ENCODE data around the gene SH3RF3. TPM values are rescaled to one million over a fixed set of nuclear protein-coding genes. Genes with fewer than 3 reads are reported as not detected.

The SH3RF3 gene
- total RNA-seq, 1 experiment from 2014 or later = 1.0 TPM

GRCh38 chr2:109136542-109136941, 7.5 kb downstream of the SH3RF3 start (continued):
- TF ChIP-seq ZNF512 (CRISPR knock-in tag; IDR thresholded peaks at IDR 0.05; ENCODE audit: borderline replicate concordance) = no peak
- TF ChIP-seq EMX1 (CRISPR knock-in tag; IDR thresholded peaks at IDR 0.05) = no peak

GRCh38 chr2:109137616-109138015, 8.6 kb downstream of the SH3RF3 start:
- ATAC-seq = no peak
- CTCF ChIA-PET = no interaction called here
- H3K36me3 Mint-ChIP-seq = no peaks in the 10 kb centered on the region

GRCh38 chr2:109138449-109138848, 9.4 kb downstream of the SH3RF3 start:
- TF ChIP-seq ZNF425 (CRISPR knock-in tag; conservative IDR thresholded peaks at IDR 0.05) (no peak), ZNF219 (CRISPR knock-in tag; IDR thresholded peaks at IDR 0.05; ENCODE audit: borderline replicate concordance) (no peak), ZMAT4 (CRISPR knock-in tag; IDR thresholded peaks at IDR 0.05) (no peak), EMX1 (CRISPR knock-in tag; IDR thresholded peaks at IDR 0.05) (no peak), PRDM15 (CRISPR knock-in tag; IDR thresholded peaks at IDR 0.05) (no peak), ZNF512 (CRISPR knock-in tag; IDR thresholded peaks at IDR 0.05; ENCODE audit: borderline replicate concordance) (no peak), TEAD1 (CRISPR knock-in tag; IDR thresholded peaks at IDR 0.05) (no peak), ERG (CRISPR knock-in tag; IDR thresholded peaks at IDR 0.05) (no peak), NFATC4 (CRISPR knock-in tag; IDR thresholded peaks at IDR 0.05) (no peak), GABPB1 (CRISPR knock-in tag; IDR thresholded peaks at IDR 0.05) (no peak), IRF1 (CRISPR knock-in tag; IDR thresholded peaks at IDR 0.05) (no peak), USF1 (CRISPR knock-in tag; IDR thresholded peaks at IDR 0.05) (no peak), GRHL2 (CRISPR knock-in tag; IDR thresholded peaks at IDR 0.05; ENCODE audit: insufficient replicate concordance, severe bottlenecking) (no peak)
- Mint-ChIP-seq H3K9me3 (no peaks in the 10 kb centered on the region), H3K27me3 (ENCODE audit: low read depth) (no peaks in the 10 kb centered on the region), H3K27ac (no peak overlapping the region), H3K36me3 (no peaks in the 10 kb centered on the region), H3K4me1 (peaks cover 6% of the 10 kb centered on the region), H3K4me3 (no peak overlapping the region)
- no peak for DNase-seq (ENCODE audit: low spot score)
- no peak for ATAC-seq
- ChIA-PET POLR2A (no interaction called here), CTCF (no interaction called here)

More at GRCh38 chr2:109137616-109138015, 8.6 kb downstream of the SH3RF3 start:
- H3K27me3 Mint-ChIP-seq (ENCODE audit: low read depth) = 0 out of 2 replicates have a peak, but pooled peaks cover 4% of the 10 kb centered on the region
- no peaks in the 10 kb centered on the region for H3K9me3 Mint-ChIP-seq
- peaks cover 8% of the 10 kb centered on the region for H3K4me1 Mint-ChIP-seq
- POLR2A ChIA-PET = no interaction called here
- no peak overlapping the region for H3K27ac Mint-ChIP-seq
- no peak for DNase-seq (ENCODE audit: low spot score)
- no peak overlapping the region for H3K4me3 Mint-ChIP-seq
- TF ChIP-seq SMAD3 (CRISPR knock-in tag; IDR thresholded peaks at IDR 0.05; ENCODE audit: borderline replicate concordance) (no peak), TEAD4 (CRISPR knock-in tag; IDR thresholded peaks at IDR 0.05) (no peak), CREM (CRISPR knock-in tag; IDR thresholded peaks at IDR 0.05) (no peak), NFATC4 (CRISPR knock-in tag; IDR thresholded peaks at IDR 0.05) (no peak), ETV6 (CRISPR knock-in tag; IDR thresholded peaks at IDR 0.05) (no peak), E2F1 (CRISPR knock-in tag; IDR thresholded peaks at IDR 0.05) (no peak), RELA (CRISPR knock-in tag; IDR thresholded peaks at IDR 0.05; ENCODE audit: borderline replicate concordance) (no peak)

Data from WTC11 (cell line).